Loucy (cell line): Measurements from ENCODE around the gene CDK9.

ENCODE experiments used
- CTCF ChIP-seq: fragments of 200-600 bp; sonication (generic); conservative IDR thresholded peaks from 2 replicates; pipeline ENCODE4 v1.5.1; 2014; ENCODE audit warnings: mild to moderate bottlenecking, antibody characterized with exemption, low read length
- EZH2phosphoT487 ChIP-seq: fragments of 200-600 bp; IDR thresholded peaks from 2 replicates; pipeline ENCODE4 v1.6.1; 2018; ENCODE audit warnings: antibody characterized with exemption, mild to moderate bottlenecking, moderate library complexity, borderline replicate concordance

DNA sequence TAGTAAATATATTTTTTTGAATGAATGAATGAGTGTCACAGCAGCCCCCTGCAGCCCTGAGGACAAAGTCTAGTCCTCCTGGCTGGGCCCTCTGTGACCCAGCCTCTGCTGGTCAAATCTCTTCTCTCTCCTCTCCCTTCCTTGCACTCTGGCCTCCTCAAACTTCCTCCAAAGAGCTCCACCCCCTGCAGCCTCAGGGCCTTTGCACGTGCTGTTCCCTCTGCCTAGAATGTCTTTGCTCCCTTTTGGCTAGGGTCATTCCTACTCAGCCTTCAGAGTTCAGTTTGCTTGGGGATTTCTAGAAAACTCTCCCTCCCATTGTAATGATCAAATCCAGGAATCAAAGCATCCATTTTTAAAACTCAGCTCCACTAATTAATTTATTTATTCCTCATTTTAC is 20.4 kb upstream of the CDK9 start:
- TF ChIP-seq CTCF, result no peak
- no peak for TF ChIP-seq EZH2phosphoT487
